GM04503 (cell line): ENCODE measurements around the gene GPNMB.
A peak's percentile ranks its signal among the peaks of the same experiment; 100 is the strongest.
"Not testable (repeated sequence)": the region's sequence is repeated elsewhere in the genome, so short reads cannot be mapped to it uniquely, and the experiment has no call there.

ENCODE experiments used
- DNase-seq: peaks from one replicate; pipeline ENCODE4 v3.0.0-alpha.2; 2012; ENCODE audit warnings: low read depth

The GPNMB gene

DNA sequence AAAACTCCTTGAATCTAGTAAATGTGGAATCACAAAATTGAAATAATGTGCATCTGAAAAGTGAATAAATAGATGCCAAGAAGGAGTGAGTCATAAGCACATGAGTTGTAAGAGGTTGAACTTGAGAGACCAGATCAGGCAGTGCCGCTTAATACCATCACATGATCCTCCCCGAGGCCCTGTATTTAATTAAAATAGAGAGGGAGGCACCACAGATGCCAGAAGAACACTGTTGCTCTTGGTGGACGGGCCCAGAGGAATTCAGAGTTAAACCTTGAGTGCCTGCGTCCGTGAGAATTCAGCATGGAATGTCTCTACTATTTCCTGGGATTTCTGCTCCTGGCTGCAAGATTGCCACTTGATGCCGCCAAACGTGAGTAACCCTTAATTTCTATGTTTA is at the start of gene GPNMB:
GPNMB (plus strand) TSS at position 221 of the 400 bp plus-strand sequence; CDS start at position 304, 83 bp downstream.
- peak; percentile 90 for DNase-seq

DNA sequence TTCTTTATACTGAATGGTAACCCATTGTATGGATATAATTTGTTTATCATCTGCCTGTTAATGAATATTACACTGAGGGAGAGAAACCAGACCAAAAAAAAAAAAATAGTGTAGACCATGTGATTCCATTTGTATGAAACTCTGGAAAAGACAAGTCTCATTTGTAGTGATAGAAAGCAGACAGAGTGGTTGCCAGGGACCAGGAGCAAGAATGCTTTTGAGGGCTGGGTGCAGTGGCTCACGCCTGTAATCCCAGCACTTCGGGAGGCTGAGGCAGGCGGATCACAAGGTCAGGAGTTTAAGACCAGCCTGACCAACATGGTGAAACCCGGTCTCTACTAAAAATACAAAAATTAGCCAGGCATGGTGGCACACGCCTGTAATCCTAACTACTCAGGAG is 48.8 kb upstream of the GPNMB start:
- not testable (repeated sequence) for DNase-seq

- DNase-seq: no peak
Measured at GRCh38 chr7:23200331-23200730, 46.2 kb upstream of the GPNMB start.

- DNase-seq: no peak
Measured at GRCh38 chr7:23204241-23204640, 42.3 kb upstream of the GPNMB start.

DNA sequence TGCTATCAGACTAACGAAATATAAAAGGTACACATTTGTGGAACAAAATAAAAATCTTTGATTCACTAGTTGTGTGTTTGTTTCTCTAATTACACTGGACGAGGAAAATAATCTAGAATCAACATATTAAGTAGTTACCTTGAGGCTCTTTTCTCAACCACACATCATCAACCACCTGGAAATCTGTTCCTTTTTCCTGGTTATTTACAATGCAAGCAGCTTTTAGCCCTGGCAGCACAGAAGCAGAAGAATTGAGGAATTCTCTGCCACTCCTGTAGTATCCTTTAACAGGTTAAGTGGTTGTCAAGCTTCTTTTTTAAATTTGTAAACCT is 41.0 kb upstream of the GPNMB start:
- no peak for DNase-seq

GRCh38 chr7:23205909-23206767 is 40.4 kb upstream of the GPNMB start:
- no peak for DNase-seq

GRCh38 chr7:23207021-23207420 is 39.6 kb upstream of the GPNMB start:
- no peak for DNase-seq

DNA sequence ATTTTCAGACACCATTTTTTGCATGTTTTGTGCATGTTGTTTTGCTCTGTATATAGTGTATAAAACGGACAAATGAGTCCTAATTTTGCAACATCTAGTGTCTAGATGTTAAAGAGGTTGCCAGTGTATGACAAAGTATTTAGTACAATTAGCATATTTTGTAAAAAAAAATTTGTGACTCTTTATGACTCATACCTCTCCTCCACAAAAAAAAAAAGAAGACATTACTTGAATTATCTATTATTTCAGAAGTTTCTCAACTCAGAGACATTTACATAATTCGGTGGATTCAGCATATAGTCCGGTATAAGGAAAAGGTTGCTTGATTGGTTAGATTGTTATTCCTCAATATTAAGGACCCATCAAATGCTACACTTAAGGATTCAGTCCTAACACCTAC is 38.7 kb upstream of the GPNMB start:
- no peak for DNase-seq

DNA sequence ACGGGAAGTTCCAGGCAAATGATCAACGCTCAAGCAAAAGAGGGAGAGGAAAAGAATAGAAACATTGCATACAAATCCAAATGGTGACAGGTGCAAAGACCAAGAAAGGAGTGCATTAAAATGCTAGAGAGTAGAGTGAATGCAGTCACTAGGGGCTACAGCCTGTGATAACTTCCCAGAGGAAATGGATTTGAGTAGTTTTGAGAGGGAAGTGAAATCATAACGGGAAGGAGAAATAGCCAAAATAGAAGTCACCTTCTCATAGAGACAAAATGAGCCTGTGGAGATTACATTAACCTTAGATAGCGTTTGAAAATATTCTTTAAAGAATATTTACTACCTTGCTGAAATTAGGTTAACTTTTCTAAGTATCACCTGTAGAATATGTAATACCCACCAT is 38.3 kb upstream of the GPNMB start:
- DNase-seq: no peak

DNA sequence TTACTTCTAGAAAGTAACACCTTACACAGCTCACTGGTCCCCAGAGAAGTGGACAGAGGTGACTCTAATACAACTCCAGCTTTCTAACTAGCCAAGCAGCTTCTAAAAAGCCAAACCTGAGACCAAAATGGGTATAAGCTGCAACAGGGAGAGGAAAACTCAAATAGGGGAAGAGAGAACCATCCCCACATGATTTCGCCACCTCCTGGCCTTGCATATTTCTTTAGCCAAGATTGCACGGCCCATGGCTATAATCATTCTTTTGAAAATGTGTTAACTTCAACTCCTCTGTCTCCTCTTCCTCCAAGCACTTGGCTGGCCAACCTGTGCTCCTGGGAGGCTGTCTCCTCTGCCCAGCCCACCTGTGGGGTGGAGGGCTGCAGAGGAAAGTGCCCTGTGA is 36.1 kb upstream of the GPNMB start:
- DNase-seq: no peak

- DNase-seq: no peak
Measured at GRCh38 chr7:23211589-23211988, 35.0 kb upstream of the GPNMB start.

- no peak for DNase-seq
Measured at GRCh38 chr7:23212395-23212794, 34.2 kb upstream of the GPNMB start.

DNA sequence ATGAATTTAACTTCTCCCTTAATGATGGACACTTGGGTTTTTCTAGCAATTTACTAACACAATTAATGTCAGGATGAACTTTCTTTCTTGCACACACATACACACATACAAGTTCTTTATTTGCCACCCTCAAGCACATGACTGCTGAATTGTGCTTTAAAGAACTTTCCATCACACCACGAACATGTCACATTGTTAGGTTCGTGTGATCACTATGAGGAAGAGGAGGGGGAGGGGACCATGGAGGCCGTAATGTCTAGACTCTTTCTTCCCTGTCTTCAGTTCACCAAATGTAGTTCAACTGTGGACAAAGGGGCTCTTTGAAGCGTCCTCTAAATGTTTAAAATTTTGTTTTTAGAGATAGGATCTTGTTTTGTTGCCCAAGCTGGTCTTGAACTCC is 33.7 kb upstream of the GPNMB start:
- no peak for DNase-seq

GRCh38 chr7:23213755-23214154 is 32.8 kb upstream of the GPNMB start:
- no peak for DNase-seq

DNA sequence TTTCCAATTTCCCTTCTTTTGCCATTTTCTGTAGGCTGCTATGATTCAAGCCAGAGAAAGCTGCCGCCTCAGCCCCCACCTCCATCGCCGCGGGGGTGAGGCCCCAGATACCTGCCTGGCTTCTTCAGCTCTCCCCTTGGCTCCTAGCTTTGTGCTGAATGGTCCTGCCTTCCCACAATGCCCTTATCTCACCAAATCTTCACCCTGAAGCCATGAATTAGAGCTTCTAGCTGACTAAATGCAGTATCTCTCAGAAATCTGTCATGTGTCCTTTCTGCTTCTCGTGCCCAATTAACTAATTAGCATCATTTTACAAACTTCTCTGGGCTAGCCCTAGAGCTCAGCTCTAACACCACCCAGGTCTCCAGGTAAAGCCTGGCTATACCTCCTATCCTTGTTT is 32.2 kb upstream of the GPNMB start:
- DNase-seq: no peak

DNA sequence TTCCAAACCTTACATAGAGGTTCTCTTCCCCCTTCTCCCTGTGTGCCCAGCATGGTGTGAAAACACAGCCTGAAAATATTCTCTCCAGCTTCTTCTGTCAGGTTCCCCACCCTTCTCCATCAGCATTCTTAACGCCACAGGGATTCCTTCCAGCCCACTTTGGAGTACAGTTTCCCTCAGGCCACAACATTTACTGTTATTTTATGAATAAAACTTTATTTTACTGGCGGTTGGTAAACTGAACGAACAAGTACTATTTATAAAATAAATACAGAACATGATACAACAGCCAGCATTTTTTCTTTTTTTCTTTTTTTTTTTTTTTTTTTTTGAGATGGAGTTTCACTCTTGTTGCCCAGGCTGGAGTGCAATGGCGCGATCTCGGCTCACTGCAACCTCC is 31.6 kb upstream of the GPNMB start:
- DNase-seq: no peak

- DNase-seq: no peak
Measured at GRCh38 chr7:23216021-23216420, 30.6 kb upstream of the GPNMB start.

DNA sequence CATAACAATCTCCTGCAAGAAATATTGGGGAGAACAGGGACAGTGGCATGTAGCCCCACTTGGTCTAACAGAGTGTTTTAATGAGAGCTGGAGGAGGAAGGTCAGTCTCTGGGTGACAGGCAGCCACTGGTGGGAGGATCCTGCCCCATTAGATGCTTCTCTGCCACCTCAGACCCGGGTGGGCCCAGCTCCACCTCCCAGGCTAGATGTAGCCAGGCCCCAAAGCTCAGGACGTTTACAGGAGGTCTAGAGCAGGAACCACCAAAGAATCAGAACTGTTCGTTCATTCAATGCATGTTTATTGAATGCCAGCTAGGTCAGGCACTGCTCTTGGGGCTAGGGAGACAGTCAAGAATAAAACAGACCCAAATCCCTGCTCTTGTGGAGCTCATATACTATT is 28.4 kb upstream of the GPNMB start:
- DNase-seq: no peak

GRCh38 chr7:23220690-23221305 is 25.8 kb upstream of the GPNMB start:
- no peak for DNase-seq

DNA sequence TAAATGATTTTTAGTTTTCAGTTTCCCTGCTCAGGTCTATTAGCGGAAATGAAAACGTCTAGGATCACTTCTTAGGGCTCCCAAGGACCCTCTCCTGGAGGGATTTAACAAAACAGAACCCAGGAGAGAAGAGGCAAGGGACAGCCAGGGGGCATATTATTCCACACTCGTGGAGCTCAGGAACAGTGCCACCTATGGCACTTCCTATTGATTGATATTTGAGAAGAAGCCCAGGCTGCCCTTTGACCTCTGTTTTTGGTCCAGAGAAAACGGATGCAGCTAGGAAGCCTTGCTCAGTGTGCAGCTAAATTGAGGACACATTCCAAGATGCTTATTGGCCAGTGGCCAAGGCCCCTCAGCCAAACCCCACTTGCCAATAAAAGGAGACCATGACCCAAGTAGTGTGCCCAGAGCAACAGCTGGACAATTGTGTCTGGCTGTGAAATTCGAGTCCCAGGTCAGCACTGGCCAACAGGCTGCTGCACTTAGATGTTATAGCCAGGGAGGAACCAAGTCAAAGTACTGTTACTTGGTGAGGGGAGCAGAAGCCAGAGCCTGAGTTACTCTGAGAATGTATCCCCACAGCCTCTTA is 24.0 kb upstream of the GPNMB start:
- DNase-seq: no peak

- DNase-seq: not testable (repeated sequence)
Measured at GRCh38 chr7:23224364-23224763, 22.2 kb upstream of the GPNMB start.

GRCh38 chr7:23226844-23227450 is 19.6 kb upstream of the GPNMB start:
- no peak for DNase-seq

DNA sequence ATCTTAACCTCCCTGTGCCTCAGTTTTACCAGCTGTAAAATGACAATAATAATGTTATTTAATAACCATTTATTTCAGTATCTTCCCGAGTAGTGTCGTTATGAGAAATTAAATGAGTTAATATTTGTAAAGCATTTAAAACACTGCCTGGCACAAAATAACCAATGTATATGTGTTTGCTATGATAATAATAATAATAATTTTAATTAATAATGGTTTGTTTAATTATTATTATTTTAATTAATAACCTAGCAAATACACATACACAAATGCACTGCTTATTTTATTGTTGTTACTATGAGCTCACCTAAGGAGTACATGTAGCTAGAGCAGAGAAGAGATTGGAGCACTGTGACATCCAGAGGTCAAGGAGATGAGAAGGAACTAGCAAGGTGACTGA is 18.2 kb upstream of the GPNMB start:
- DNase-seq: no peak
